HG03097 (cell line): Measurements from ENCODE around the gene PPFIA2.

Source experiments
- ATAC-seq: cut with Tn5 transposase; IDR thresholded peaks from one replicate; pipeline ENCODE4 v1.9.1; 2021; ENCODE audit not compliant: unreplicated experiment, low FRiP score

Gene PPFIA2

DNA sequence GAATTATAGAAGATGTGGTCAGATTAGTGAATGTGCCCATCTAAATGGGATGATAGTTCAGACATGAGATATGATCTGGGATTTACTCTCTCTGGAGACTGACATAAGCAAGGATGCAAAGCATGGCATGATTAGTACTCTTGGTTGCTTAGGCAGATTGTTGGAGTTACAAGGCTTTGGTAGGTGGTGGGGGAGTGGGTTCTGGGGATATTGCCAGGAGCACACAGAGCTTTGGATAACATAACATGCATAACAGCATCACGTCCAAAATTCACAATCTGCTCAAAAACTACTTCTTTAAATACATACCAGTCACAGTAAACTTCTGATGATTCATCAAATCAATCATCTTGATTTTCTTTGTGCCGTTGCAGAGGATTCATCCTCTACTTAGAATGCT lies 393.9 kb downstream of the PPFIA2 start:
- no peak for ATAC-seq

DNA sequence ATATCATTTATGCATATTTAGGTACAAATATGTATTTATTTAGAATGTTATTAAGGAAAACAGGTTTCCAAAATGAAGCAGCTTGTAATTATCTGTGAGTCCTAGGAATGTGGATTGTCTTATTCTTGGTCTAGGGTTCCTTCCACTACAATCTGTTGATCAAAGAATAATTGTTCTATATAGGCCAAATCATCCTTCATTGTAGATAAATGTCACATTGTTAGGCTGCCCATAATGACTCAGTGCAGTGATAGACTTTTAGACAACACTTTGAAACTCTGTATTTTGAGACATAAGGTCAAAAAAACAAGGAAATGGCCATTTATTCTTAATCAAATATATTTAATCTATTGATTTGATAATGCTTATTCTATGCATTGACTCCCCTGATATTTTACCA lies 398.2 kb downstream of the PPFIA2 start:
- no peak for ATAC-seq

GRCh38 chr12:81359736-81360135 lies 399.4 kb downstream of the PPFIA2 start:
- ATAC-seq, result no peak

GRCh38 chr12:81354327-81354932 lies 404.7 kb downstream of the PPFIA2 start:
- no peak for ATAC-seq

DNA sequence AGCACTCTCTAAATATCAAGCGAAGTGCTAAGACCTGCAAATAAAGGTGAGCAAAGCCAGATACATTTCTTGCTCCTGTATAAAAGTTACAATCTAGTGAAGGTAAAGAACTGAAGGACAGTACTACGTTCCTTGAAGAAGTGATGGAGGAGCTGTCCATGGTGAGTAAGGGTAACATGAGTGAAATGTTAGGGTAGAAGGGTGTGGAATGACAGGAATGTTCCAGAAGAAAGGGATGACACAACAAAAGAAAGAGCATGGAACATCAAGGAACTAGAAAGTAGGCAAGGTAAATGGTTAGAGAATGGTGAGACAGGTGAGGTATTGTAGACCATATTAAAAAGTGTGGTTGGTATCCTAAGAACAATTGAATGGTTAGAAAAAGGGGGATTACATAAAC lies 408.8 kb downstream of the PPFIA2 start:
- no peak for ATAC-seq

- no peak for ATAC-seq
These were observed 411.7 kb downstream of the PPFIA2 start for GRCh38 chr12:81347404-81347803.

- no peak for ATAC-seq
These were observed 418.2 kb downstream of the PPFIA2 start for GRCh38 chr12:81340910-81341309.

GRCh38 chr12:81339071-81339470 lies 420.1 kb downstream of the PPFIA2 start:
- ATAC-seq, result no peak

GRCh38 chr12:81337886-81338285 lies 421.3 kb downstream of the PPFIA2 start:
- ATAC-seq, result no peak

DNA sequence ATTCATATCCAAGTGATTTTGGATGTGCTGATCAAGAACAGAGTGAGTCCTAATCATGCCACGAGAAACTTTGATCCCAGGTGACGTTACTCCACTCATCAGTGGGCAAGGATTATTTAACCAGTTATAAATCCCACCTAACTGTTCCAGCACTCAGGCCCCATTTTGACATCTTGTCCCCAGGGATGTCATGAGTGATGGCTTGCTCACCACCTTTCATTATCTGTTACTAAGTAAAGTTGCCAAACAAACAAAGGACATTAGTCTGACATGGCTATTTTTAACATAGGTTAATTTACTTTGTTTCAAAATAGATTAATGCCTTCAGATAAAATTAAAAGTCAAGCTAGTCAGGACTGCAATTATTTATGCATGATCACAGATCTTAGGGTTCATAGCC lies 425.3 kb downstream of the PPFIA2 start:
- ATAC-seq, result no peak

DNA sequence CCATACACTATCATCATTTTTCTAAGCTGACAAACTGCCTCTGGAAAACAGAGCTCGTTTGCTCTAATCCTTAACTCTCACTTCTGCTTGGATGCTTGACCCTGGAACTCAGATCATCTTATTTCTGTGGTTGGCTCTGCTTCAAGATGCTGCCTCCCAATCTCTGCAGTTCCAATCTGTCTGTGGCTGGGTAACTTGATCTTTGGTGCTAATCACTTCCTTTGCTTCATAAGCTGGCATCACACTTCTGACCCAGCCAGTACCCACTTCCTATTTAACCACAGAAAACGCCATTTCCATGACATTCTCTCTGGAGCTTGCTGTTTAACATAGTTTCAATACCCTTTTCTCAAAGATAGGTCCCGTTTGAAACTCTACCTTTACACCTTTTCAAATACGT lies 427.1 kb downstream of the PPFIA2 start:
- no peak for ATAC-seq

- ATAC-seq, result no peak
These were observed 428.7 kb downstream of the PPFIA2 start for GRCh38 chr12:81330480-81330879.

DNA sequence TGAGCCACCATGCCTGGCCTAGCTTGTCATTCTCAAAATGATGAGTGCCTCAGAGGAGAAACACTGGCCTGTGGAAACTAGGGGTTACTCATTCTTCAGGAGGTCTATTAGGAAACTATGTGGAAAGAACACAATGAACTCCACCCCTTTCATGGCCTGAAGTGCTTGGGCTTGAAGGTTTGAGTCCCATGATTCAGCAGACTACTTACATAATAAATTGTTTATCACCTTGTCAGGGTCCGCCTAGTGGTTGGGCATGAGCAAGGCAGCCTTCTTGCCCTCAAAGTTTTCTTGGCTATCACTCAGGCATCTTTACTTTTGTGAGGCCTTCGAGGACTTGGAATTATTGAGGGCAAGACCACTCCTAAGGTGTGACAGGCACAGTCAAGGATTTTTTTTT lies 430.1 kb downstream of the PPFIA2 start:
- ATAC-seq, result no peak

- ATAC-seq, result no peak
These were observed 431.7 kb downstream of the PPFIA2 start for GRCh38 chr12:81327425-81327824.

DNA sequence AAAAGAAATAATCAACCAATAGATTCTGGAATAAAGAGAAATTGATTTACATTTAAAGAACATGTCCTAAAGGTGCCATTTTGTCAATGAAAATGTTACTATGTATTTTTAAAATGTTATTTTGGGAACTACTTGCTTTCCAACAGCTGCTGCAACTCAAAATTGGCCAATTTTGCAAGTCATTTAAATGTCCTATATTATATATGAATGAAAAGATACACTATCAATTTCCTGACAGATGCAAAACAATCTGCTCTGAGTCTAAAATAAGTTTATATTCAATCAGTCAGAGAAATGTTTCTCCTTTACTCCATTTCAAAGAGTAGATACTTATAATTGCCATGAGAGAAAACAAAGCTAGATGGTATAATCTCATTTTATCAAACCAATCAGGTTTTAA lies 434.1 kb downstream of the PPFIA2 start:
- ATAC-seq, result no peak

GRCh38 chr12:81314903-81315531 lies 444.1 kb downstream of the PPFIA2 start:
- ATAC-seq, result no peak

DNA sequence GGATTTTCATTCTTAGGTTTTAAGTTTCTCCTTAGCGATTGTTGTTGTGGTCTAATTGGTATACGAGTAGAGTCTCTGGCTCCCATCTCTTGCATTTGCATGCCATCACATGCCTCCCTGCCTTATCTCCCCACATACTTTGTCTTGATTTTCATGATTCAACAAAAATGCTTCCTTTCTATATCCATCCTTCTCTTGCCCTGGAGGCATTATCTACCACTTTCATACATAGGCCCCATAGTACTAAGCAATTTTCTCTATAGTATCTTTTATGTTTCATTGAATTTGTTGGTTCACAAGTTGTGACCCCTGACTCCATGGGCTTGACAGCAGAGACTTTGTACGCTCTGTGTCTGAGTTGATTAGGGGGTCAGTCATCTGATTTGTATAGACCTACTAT lies 455.2 kb downstream of the PPFIA2 start:
- no peak for ATAC-seq

DNA sequence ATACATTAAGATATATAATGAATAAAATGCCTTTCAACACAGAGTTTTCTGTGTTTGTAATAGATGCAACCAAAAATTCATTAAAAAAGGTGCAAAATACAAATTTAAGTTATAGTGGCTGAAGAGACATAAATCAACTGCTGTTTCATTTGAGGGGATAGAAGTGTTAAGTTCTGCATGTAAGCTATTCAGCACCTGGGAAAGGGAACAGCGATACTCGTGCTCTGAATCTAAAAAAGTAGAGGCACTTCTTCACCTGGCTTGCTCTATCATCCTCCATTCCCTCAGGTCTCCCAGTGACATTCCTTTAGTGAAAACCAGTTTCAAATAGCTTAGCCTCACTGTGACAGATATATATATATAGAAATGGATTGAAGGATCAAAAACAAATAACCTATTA lies 458.7 kb downstream of the PPFIA2 start:
- no peak for ATAC-seq

GRCh38 chr12:81297601-81298000 lies 461.5 kb downstream of the PPFIA2 start:
- ATAC-seq, result no peak

GRCh38 chr12:81296556-81297305 lies 462.4 kb downstream of the PPFIA2 start:
- ATAC-seq, result no peak

DNA sequence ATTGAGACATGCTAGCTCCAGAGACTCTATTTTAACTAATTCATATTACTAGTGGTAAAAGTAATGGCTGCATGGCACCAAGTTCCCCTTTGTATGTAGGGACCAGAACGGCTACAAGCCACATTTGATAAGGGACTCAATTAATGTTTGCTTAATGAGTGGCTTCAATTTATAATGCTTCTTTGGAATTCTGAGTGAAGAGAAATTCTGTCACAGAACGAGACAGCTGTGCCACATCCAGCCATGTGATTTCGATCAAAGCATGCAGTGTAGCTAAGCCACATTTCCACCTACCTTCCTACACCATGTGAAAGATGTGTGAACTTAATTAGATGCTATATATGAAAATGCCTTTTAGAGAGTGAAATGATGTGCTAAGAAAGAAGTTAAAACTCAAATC lies 463.9 kb downstream of the PPFIA2 start:
- ATAC-seq, result no peak
